Astrocyte of the cerebellum (primary cell): ENCODE data around the gene VARS2.

ENCODE experiments used
- DNase-seq: peaks from one replicate; pipeline ENCODE4 v3.0.0-alpha.2; 2011; ENCODE audit warnings: low read depth
- H3K4me3 ChIP-seq: 2 replicates; pipeline ENCODE4 v1.5.1; 2011; ENCODE audit warnings: mild to moderate bottlenecking, low read depth, low read length, moderate library complexity
- CTCF ChIP-seq: IDR thresholded peaks from 2 replicates; pipeline ENCODE4 v1.5.1; 2012; ENCODE audit warnings: low read length, low read depth, moderate library complexity, mild to moderate bottlenecking; ENCODE audit errors: missing control alignments
- in situ Hi-C: cut with HindIII; loops from 2 replicates; pipeline ENCODE4 v1.10.0; 2017; ENCODE audit warnings: low sequenced_read_pairs

Gene VARS2

DNA sequence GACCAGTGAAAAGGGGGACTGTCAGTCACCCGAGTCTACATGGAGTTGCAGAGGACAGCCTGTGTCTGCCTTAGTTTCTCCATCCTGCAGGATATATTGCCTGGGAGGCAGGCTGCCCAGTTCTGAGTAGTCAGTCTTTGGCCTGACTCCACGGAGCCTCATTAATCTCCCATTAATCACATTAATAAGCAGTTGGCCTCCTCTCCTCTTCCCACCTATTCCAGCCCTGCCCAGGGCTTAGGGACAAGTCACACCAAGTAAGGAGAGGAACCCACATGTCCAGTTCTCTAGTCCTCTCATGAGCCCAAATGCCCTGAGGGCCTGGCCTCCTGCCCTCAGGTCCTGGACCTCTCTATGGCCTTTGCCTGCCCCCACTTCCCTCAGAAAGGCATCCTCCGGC lies 25.4 kb downstream of the VARS2 start:
- H3K4me3 ChIP-seq, result no peak overlapping the region
- in situ Hi-C loops, result no loop called here
- TF ChIP-seq CTCF, result no peak
- no peak for DNase-seq

DNA sequence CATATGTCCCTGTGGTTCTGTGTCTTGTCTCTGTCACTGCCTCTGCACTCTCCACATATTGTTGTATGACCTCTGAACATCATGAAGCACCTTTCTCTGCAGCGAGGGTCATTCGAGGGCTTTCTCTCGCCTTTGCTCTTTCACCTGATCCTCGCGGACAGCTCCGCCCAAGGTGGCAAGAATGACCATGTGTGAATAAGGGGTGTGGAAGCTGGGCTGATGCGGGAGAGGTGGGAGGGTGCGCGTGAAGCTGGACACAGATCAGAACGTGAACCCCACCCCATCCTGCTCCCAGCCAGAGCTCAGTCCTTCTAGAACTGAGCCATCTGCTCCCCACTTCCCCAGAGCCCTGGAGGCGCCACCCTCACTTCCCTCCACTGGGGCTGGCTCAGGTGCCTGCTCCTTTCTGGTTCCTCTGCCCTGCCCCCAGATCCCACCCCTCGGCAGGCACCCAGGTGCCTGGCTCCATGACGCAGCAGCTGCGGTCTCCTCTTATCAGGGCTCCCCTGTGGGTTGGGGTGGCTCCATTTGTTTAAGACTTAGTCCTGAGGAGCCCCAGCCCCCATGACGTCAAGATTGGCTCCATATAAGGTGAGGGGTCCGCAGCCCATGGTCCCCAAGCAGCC lies 26.4 kb downstream of the VARS2 start, which contains the start of gene MUCL3:
Gene MUCL3, plus strand, starts transcription at position 613 of the 626 bp plus-strand sequence. CDS start 27 bp downstream, outside the sequence.
- H3K4me3 ChIP-seq, result no peak within 1 kb of the TSS
- in situ Hi-C loops, result no loop called here
- TF ChIP-seq CTCF, result no peak
- no peak for DNase-seq

DNA sequence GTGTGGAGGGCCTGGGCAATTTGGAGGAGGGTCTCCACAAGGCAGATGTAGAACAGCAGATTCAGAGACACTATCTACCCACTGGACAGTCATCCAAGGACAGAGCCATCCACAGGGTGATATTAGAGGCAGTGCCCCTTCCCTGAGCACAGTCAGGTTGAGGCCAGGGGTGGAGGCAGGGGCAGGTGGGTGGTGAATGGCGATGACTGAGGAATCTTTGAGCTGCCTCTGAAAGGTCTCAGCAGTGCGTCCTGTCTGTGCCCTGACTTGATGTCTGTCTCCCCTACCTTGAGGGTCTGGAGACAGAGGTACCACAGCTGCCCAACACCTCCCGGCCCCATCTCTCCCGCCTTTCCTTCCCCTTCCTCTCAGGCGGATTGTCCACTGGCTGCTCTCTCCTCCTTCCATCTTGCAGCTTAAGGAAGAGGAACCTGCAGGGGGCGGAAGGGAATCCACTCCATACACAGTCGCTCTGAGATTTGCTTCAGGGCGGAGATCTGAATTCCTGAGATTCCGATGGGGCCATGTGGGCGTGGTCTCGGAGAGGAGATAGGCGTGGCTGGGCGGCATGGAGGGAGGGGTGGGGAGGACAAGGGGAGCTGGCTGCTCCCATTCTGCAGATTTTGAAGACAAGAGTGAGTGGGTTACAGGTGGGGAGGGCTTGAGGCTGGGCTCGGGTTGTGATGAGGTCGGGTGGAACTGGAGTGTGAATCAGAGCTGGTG lies 28.5 kb downstream of the VARS2 start:
- peak; percentile 57 for TF ChIP-seq CTCF
- no peak overlapping the region for H3K4me3 ChIP-seq
- peak; percentile 42 for DNase-seq
- in situ Hi-C loops, result no loop called here

GRCh38 chr6:30944051-30944450 lies 30.0 kb downstream of the VARS2 start:
- H3K4me3 ChIP-seq, result no peak overlapping the region
- in situ Hi-C loops, result no loop called here
- TF ChIP-seq CTCF, result no peak
- no peak for DNase-seq

GRCh38 chr6:30945281-30945680 lies 31.2 kb downstream of the VARS2 start:
- in situ Hi-C loops, result no loop called here
- no peak for DNase-seq
- no peak for TF ChIP-seq CTCF
- no peak overlapping the region for H3K4me3 ChIP-seq

DNA sequence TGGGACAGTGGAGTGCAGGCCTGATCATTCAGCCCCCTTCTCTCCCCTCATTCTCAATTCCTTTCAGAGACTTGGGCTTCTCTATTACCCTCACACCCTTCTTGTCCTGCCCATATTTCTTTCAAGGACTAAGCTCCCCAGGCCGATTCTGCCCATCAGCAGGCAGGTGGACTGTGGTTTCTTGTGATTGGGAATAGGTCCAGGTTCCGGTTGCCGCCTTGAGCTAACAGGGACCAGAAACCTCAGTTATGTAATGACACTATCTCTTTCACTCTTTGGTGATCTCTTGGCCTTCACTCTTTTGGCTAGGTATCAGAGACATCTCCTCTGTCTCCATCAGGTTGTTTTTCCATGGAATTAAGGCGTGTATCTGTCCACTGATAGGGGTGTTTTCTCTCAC lies 33.2 kb downstream of the VARS2 start:
- no peak for TF ChIP-seq CTCF
- H3K4me3 ChIP-seq, result no peak overlapping the region
- DNase-seq, result no peak
- in situ Hi-C loops, result no loop called here
